ENCODE results near the gene STAMBP.

DNA sequence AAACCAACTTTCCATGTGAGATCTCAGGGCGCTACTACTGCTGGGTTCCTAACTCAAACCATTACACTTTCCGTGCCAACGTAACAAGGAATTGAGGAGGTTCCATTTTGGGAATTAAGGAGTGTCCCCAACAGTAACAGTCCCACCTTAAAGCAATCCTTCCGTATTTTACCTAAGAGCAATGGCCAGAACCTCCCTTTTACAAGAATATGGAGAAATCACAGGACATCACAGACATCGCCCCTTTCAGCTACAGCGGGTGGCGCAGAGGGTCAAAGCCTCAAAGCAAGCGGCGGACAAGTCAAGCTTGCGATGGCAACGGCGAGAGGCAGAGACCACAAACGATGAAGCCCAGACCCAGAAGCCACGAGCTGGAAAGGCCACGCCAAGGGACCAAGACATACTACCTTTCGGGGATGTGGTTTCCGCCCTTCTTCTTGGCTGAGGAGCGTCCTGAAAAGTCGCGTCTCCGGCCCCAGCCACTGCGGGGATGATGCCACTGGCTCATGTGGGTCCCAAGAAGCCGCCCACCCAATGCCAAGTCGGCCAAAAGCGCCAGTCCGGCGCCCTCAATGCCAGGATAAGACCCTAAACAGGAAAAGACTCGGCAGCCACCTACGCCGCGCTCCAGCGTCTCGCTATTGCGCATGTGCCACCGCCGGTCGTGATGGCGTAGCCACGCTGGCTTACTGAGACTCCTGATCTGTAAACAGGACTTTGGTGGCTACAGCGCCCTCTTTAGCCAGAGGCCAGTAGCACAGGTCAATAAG is 49.1 kb upstream of the STAMBP start, which contains the start of gene DUSP11:
- TF ChIP-seq, protein P1, sequence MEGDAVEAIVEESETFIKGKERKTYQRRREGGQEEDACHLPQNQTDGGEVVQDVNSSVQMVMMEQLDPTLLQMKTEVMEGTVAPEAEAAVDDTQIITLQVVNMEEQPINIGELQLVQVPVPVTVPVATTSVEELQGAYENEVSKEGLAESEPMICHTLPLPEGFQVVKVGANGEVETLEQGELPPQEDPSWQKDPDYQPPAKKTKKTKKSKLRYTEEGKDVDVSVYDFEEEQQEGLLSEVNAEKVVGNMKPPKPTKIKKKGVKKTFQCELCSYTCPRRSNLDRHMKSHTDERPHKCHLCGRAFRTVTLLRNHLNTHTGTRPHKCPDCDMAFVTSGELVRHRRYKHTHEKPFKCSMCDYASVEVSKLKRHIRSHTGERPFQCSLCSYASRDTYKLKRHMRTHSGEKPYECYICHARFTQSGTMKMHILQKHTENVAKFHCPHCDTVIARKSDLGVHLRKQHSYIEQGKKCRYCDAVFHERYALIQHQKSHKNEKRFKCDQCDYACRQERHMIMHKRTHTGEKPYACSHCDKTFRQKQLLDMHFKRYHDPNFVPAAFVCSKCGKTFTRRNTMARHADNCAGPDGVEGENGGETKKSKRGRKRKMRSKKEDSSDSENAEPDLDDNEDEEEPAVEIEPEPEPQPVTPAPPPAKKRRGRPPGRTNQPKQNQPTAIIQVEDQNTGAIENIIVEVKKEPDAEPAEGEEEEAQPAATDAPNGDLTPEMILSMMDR (IDR thresholded peaks at IDR 0.05) = peak in 5 of 7 experiments; percentile 79 to 95 (median 82)
- TF ChIP-seq POLR2AphosphoS5 (IDR thresholded peaks at IDR 0.05) (peak; percentile 92 to 96 (median 92)), POLR2A (IDR thresholded peaks at IDR 0.05) (peak in 2 of 4 donors; percentile 61 to 74), EP300 (IDR thresholded peaks at IDR 0.05) (no peak)
